HG03354 (cell line): ENCODE results near the gene CABLES2.
"Not testable (repeated sequence)": the region's sequence is repeated elsewhere in the genome, so short reads cannot be mapped to it uniquely, and the experiment has no call there.

Experiments used
- ATAC-seq: cut with Tn5 transposase; IDR thresholded peaks from one replicate; pipeline ENCODE4 v1.9.1; 2021; ENCODE audit warnings: mild to moderate bottlenecking; ENCODE audit not compliant: unreplicated experiment, poor library complexity, severe bottlenecking

The CABLES2 gene

GRCh38 chr20:62376112-62377063 lies 30.7 kb downstream of the CABLES2 start:
- no peak for ATAC-seq

- ATAC-seq: no peak
Observed at GRCh38 chr20:62374331-62375152, 32.5 kb downstream of the CABLES2 start.

DNA sequence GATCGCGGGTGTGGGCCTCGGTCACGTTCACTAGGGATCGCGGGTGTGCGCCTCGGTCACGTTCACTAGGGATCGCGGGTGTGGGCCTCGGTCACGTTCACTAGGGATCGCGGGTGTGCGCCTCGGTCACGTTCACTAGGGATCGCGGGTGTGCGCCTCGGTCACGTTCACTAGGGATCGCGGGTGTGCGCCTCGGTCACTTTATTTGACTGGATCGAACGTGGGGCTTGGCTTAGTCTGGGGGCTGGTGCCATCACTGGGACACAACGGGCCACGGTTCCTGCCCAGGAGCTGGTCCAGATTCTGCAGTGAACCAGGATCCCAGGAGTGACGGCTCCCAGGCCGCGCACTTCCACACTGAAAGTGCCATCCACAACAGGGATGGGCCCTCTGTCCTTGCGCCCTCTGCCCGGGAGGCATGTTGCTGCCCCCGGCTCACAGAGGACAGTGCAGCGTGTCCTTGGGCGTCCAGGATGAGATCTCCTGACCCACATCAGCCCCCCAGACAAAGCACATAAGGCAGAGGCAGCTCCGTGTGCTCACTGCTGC lies 33.4 kb downstream of the CABLES2 start:
- not testable (repeated sequence) for ATAC-seq

- ATAC-seq: no peak
Observed at GRCh38 chr20:62372042-62372993, 34.8 kb downstream of the CABLES2 start.

GRCh38 chr20:62371588-62372041 lies 35.5 kb downstream of the CABLES2 start:
- ATAC-seq: no peak

- ATAC-seq: no peak
Observed at GRCh38 chr20:62370807-62371587, 36.1 kb downstream of the CABLES2 start.

DNA sequence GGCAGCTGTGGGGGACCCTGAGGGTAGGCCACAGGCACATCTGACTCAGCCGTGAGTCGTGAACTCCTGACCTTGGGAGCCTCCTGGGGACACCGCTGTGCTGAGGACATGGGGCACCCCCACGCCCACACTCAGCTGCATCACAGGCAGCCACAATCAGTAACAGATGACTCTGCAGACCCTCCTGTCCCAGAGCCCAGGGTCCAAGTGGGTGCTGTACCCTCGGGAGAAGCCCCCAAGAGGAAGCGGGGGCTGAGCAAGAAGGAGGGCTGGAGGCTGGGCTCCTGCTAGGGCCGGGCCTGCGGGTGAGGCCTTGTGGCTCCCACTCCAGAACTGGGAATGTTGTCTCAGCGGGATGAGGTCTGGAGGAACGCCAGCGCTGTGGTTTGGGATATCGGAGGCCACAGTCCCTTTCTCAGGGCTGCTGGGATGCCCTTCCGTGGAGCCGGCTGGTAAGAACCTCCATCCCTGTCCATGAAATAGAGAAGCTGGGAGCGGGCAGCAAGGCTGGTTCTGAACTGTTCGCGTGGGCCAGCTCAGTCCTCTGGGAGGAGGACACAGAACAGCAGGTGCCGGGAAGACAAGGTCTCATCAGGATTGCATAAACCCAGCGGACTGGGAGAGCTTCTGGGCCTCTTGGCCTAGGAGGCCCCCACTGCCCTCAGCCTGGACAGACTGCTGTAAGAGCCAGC lies 36.8 kb downstream of the CABLES2 start:
- no peak for ATAC-seq

GRCh38 chr20:62369815-62370114 lies 37.3 kb downstream of the CABLES2 start:
- ATAC-seq: no peak

DNA sequence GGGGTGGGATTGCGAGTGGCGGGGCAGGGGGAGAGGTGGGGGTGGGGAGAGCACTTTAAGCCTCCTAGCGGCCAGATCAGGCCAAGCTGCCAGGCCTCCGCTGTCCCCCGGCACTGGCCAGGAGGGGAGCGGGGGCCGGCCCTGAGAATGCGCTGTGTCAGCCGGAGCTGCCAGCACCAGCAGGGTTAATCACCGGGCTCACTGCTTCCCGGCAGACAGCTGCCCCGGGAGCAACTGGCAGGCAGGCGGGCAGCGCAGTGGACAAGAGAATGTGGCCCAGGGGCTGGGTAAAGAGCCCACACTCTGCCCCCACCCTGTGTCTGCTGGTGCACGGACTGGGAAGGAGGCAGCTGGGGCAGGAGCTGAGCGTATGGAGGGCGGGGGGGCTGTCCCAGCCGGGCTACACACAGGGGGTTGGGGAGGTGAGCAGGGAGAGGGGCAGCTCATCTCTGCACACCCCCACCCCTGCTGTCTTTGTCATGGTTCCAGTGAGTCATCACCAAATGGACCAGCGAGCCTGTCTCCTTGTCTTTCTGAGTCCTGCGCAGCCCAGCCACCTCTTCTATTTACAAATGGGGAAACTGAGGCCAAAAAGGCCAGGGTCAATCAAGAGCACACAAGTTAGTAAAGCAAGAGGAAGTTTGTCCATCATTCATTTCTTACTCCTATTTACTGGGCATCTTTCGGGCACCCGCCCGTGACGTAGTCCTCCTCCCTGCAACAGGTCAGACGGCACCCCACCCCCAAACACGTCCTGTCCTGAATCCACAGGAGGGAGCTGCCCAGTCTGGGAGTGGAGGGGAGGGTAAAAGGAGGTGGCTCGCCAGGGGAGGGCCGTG lies 37.9 kb downstream of the CABLES2 start:
- no peak for ATAC-seq

DNA sequence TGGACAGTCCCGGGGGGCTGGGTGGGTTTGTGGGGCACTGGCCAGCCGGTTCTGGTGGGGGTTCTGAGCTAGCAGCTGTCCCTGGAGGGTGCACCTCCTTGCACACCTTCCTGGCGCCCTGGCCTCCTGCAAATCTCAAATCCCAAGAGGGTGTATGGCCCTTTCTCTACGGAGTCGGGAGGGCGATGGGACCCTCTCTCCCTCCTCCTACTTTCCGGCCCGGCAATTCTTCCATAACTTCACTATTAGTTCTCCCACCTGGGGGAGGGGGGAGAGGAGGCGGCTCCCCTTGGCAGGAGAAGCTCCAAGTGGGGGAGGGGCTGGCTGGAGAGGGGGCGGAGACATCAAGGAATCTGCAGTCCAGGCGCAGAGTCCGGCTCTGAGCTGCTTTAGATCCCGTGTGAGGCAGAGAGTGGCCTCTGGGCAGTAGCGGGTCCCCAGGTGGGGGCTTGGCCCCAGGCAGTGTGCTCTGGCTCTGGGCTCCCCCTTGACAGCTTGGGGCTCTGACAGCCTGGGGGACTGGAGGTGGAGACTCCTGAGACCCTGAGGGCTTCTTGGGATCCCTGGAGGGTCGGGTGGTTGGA lies 38.6 kb downstream of the CABLES2 start:
- no peak for ATAC-seq

- no peak for ATAC-seq
Observed at GRCh38 chr20:62367633-62368391, 39.3 kb downstream of the CABLES2 start.

GRCh38 chr20:62367136-62367632 lies 39.9 kb downstream of the CABLES2 start, which contains the start of gene LAMA5:
Gene LAMA5, minus strand, starts transcription at chr20:62367312. Its CDS starts 67 bp downstream, at chr20:62367245.
- no peak for ATAC-seq

- ATAC-seq: no peak
Observed at GRCh38 chr20:62366370-62367135, 40.5 kb downstream of the CABLES2 start.

DNA sequence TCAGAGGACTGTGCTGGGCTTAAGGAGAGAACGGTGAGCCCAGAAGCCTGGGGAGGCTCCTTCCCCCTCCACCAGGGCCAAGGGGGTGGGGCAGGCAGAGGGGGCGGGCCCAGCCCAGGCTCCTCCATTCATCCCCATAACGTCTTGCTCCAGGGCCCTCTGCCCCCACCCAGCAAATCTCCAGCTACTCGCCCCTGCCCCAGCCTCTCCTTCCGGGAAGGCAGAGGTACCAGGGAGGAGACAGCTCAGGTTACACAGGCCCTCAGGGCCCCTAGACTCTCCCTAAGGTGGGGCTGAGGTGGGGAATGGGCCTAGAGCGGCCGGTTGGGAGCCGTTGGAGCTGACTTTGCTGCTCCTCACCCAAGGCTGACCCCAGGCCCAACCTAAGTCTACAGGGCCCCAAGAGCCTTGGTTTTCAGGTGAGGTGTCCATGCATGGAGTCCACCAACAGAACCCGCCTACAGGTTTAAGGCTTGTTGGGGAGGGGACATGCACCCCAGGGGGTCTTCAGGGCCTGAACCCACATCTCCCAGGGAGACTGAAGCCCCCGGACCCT lies 41.2 kb downstream of the CABLES2 start:
- no peak for ATAC-seq
